SK-N-SH (cell line): ENCODE data around the gene LARP1. TPM values are rescaled to one million over a fixed set of nuclear protein-coding genes. Genes with fewer than 3 reads are reported as not detected.

Source experiments
- CTCF ChIA-PET: fragments of 300-600, 350-600 bp; formaldehyde crosslinking; extraction: SDS; loops from one replicate; lab custom pipeline; 2021; lab: Yijun Ruan, JAX
- POLR2A ChIA-PET: fragments of 350-600 bp; sonication (Branson Sonifier 250); formaldehyde crosslinking; extraction: SDS; loops from one replicate; lab custom pipeline; 2020; ENCODE audit warnings: antibody characterized with exemption, inconsistent platforms; lab: Yijun Ruan, JAX
- DNase-seq: peaks from one replicate; pipeline ENCODE4 v3.0.0; 2012
- H2AFZ ChIP-seq: fragments of 200-600 bp; sonication (generic); 2 replicates; pipeline ENCODE4 v1.8.1; 2016; ENCODE audit warnings: antibody characterized with exemption, mild to moderate bottlenecking, low read depth
- H3F3A ChIP-seq: fragments of 200-600 bp; sonication (generic); replicated peaks from 2 replicates; pipeline ENCODE3; 2016; ENCODE audit warnings: antibody characterized with exemption, mild to moderate bottlenecking; ENCODE audit not compliant: insufficient read depth
- H3K27ac ChIP-seq, 2 experiments: fragments of 200-500 bp in 1 of 2; fragments of 200-600 bp in 1 of 2; sonication (Bioruptor generic) in 1 of 2; sonication (generic), shearing (Covaris generic) in 1 of 2; 2 replicates each; pipeline versions ENCODE4 v1.5.1 to v1.6.1; 2014 to 2016; ENCODE audit warnings: low read depth in 2 of 2, inconsistent platforms in 1 of 2, low read length in 1 of 2, mild to moderate bottlenecking in 1 of 2, mixed read lengths in 1 of 2
- H3K27me3 ChIP-seq: fragments of 200-600 bp; sonication (generic), shearing (Covaris generic); 2 replicates; pipeline ENCODE4 v1.6.1; 2016; ENCODE audit warnings: mixed run types; ENCODE audit not compliant: insufficient read depth
- H3K36me3 ChIP-seq, 2 experiments: fragments of 200-500 bp in 1 of 2; fragments of 200-600 bp in 1 of 2; sonication (Bioruptor generic) in 1 of 2; sonication (generic) in 1 of 2; replicated peaks in 1 of 2; 2 replicates each; pipeline versions ENCODE3 to v1.5.1; 2014 to 2016; ENCODE audit warnings: low read length in 1 of 2, mild to moderate bottlenecking in 1 of 2; ENCODE audit not compliant: insufficient read depth in 2 of 2, control insufficient read depth in 1 of 2
- H3K4me1 ChIP-seq, 2 experiments: fragments of 200-500 bp in 1 of 2; fragments of 200-600 bp in 1 of 2; sonication (Bioruptor generic) in 1 of 2; sonication (generic), shearing (Covaris generic) in 1 of 2; 2 replicates each; pipeline versions ENCODE4 v1.5.1 to v1.6.1; 2014 to 2016; ENCODE audit warnings: low read depth in 1 of 2, low read length in 1 of 2, mixed run types in 1 of 2; ENCODE audit not compliant: insufficient read depth in 2 of 2, control insufficient read depth in 1 of 2
- H3K4me2 ChIP-seq: fragments of 200-600 bp; sonication (generic), shearing (Covaris generic); 2 replicates; pipeline ENCODE4 v1.6.1; 2017; ENCODE audit warnings: mixed run types
- H3K4me3 ChIP-seq, 2 experiments: fragments of 200-500 bp in 1 of 2; fragments of 200-600 bp in 1 of 2; sonication (Bioruptor generic) in 1 of 2; sonication (generic), shearing (Covaris generic) in 1 of 2; 2 replicates each; pipeline versions ENCODE4 v1.5.1 to v1.8.1; 2014 to 2016; ENCODE audit warnings: low read depth in 2 of 2, inconsistent platforms in 1 of 2, low read length in 1 of 2, mild to moderate bottlenecking in 1 of 2, mixed read lengths in 1 of 2, moderate library complexity in 1 of 2
- H3K79me2 ChIP-seq: fragments of 200-600 bp; sonication (generic); 2 replicates; pipeline ENCODE4 v1.8.1; 2017; ENCODE audit warnings: mild to moderate bottlenecking; ENCODE audit not compliant: insufficient read depth
- H3K9ac ChIP-seq: fragments of 200-600 bp; sonication (generic); 2 replicates; pipeline ENCODE4 v1.6.1; 2017; ENCODE audit warnings: mixed run types
- H3K9me2 ChIP-seq: fragments of 200-600 bp; sonication (generic); 2 replicates; pipeline ENCODE4 v1.6.1; 2017; ENCODE audit warnings: mixed run types
- H3K9me3 ChIP-seq: fragments of 200-600 bp; sonication (generic); 2 replicates; pipeline ENCODE4 v1.6.1; 2017; ENCODE audit warnings: mixed run types, mild to moderate bottlenecking, moderate library complexity
- H4K20me1 ChIP-seq: fragments of 200-600 bp; sonication (generic); 2 replicates; pipeline ENCODE4 v1.6.1; 2017; ENCODE audit warnings: mild to moderate bottlenecking, mixed run types; ENCODE audit not compliant: insufficient read depth
- EP300 ChIP-seq, 2 experiments: IDR thresholded peaks; 2 replicates each; pipeline versions ENCODE4 v1.4.0 to v1.6.1; 2012; ENCODE audit warnings: borderline replicate concordance in 1 of 2, low read depth in 1 of 2, low read length in 1 of 2
- EZH2phosphoT487 ChIP-seq: fragments of 200-600 bp; sonication (generic); IDR thresholded peaks from 2 replicates; pipeline ENCODE4 v1.6.1; 2017; ENCODE audit warnings: low read depth, mixed run types, mild to moderate bottlenecking, antibody characterized with exemption, moderate library complexity, borderline replicate concordance
- FOXJ3 ChIP-seq: sonication (generic); formaldehyde crosslinking; IDR thresholded peaks from 2 replicates; pipeline ENCODE4 v1.5.1; 2020; ENCODE audit warnings: mild to moderate bottlenecking, missing genetic modification reagents
- FOXM1 ChIP-seq: IDR thresholded peaks from 2 replicates; pipeline ENCODE4 v1.4.0; 2012; ENCODE audit warnings: low read depth, mild to moderate bottlenecking
- GABPA ChIP-seq: IDR thresholded peaks from 2 replicates; pipeline ENCODE4 v1.4.0; 2012; ENCODE audit warnings: low read depth, mild to moderate bottlenecking
- JUND ChIP-seq: IDR thresholded peaks from 2 replicates; pipeline ENCODE4 v1.4.0; 2012
- MXI1 ChIP-seq: IDR thresholded peaks from 2 replicates; pipeline ENCODE4 v1.6.1; 2012; ENCODE audit warnings: mild to moderate bottlenecking, low read depth, low read length, improper control_type of control experiment
- NFIC ChIP-seq: IDR thresholded peaks from 2 replicates; pipeline ENCODE4 v1.4.0; 2012; ENCODE audit warnings: borderline replicate concordance
- POLR2AphosphoS5 ChIP-seq: IDR thresholded peaks from 2 replicates; pipeline ENCODE4 v1.6.1; 2012; ENCODE audit warnings: low read depth, low read length
- RAD21 ChIP-seq: IDR thresholded peaks from 2 replicates; pipeline ENCODE4 v1.6.1; 2012; ENCODE audit warnings: mild to moderate bottlenecking, low read length
- RCOR1 ChIP-seq: fragments of 150-350 bp; IDR thresholded peaks from 2 replicates; pipeline ENCODE4 v1.6.1; 2017; ENCODE audit warnings: antibody characterized with exemption, low read length
- TAF1 ChIP-seq: IDR thresholded peaks from 2 replicates; pipeline ENCODE4 v1.6.1; 2012; ENCODE audit warnings: low read depth, mild to moderate bottlenecking, low read length, moderate library complexity, borderline replicate concordance
- TCF12 ChIP-seq: IDR thresholded peaks from 2 replicates; pipeline ENCODE4 v1.4.0; 2012
- TEAD4 ChIP-seq: IDR thresholded peaks from 2 replicates; pipeline ENCODE4 v1.4.0; 2012; ENCODE audit warnings: mild to moderate bottlenecking, borderline replicate concordance; ENCODE audit not compliant: insufficient read depth
- YY1 ChIP-seq: IDR thresholded peaks from 2 replicates; pipeline ENCODE4 v1.4.0; 2012; ENCODE audit warnings: low read depth, mild to moderate bottlenecking
- WGBS: methylation state at CpG from one replicate; pipeline ENCODE4 v1.1.6; 2017; ENCODE audit warnings: low lambda C conversion rate; 5-methylcytosine and 5-hydroxymethylcytosine counted together
- polyA plus RNA-seq, 3 experiments: library from polyadenylated mRNA; depleted of rRNA; stranded (reverse); fragments of >200 nt; gene quantifications; 2 replicates each; pipeline ENCODE4 v1.2.3, GENCODE V29; 2012
- TF ChIP-seq, protein P1 (sequence below): fragments of 150-350 bp; IDR thresholded peaks from 2 replicates; pipeline ENCODE4 v1.6.1; 2017; ENCODE audit warnings: antibody characterized with exemption, low read length, low read depth, borderline replicate concordance
- TF ChIP-seq, protein P2 (sequence below): IDR thresholded peaks from 2 replicates; pipeline ENCODE4 v1.4.0; 2012; ENCODE audit warnings: low read depth, borderline replicate concordance
- TF ChIP-seq, protein P3 (sequence below): fragments of 150-350 bp; IDR thresholded peaks from 2 replicates; pipeline ENCODE4 v1.6.1; 2016; ENCODE audit warnings: mild to moderate bottlenecking, low read depth, low read length
- TF ChIP-seq, protein P4 (sequence below): IDR thresholded peaks from 2 replicates; pipeline ENCODE4 v1.4.0; 2012; ENCODE audit warnings: low read depth, borderline replicate concordance

LARP1 gene
- polyA plus RNA-seq, 1 of the 3 experiments (the other 2 are of a cell fraction) = 57.4 TPM

DNA sequence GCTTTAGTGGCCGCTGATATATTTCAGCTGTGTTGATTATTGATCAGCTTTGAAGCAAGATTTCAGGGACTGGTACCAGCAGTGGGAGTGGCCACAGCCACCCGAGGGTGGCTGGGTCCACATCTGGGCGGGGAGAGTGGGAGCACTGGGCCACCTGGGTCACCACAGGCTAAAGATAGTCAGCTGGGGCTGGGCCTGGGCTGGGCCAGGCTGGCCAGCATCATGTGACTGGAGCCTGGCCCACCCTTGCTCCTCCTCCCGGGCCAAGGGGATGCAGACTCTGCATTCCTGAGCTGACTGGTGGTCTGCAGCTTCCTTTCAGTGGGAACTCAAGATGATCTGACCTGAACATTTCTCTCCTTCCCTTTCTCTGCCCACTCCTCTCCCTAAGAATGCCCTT is 27.1 kb downstream of the LARP1 start:
- POLR2A ChIA-PET = no interaction called here
- H2AFZ ChIP-seq = no peak overlapping the region
- TF ChIP-seq EZH2phosphoT487 = no peak
- TF ChIP-seq NFIC = no peak
- no peak for TF ChIP-seq MXI1
- TF ChIP-seq EP300 (IDR thresholded peaks at IDR 0.05; ENCODE audit: borderline replicate concordance in 1 of 2, low read depth in 1 of 2, low read length in 1 of 2) = no peak
- TF ChIP-seq RAD21 = no peak
- TF ChIP-seq TEAD4 = no peak
- TF ChIP-seq, protein P1, sequence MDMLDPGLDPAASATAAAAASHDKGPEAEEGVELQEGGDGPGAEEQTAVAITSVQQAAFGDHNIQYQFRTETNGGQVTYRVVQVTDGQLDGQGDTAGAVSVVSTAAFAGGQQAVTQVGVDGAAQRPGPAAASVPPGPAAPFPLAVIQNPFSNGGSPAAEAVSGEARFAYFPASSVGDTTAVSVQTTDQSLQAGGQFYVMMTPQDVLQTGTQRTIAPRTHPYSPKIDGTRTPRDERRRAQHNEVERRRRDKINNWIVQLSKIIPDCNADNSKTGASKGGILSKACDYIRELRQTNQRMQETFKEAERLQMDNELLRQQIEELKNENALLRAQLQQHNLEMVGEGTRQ = no peak
- TF ChIP-seq YY1 = no peak
- TF ChIP-seq, protein P2, sequence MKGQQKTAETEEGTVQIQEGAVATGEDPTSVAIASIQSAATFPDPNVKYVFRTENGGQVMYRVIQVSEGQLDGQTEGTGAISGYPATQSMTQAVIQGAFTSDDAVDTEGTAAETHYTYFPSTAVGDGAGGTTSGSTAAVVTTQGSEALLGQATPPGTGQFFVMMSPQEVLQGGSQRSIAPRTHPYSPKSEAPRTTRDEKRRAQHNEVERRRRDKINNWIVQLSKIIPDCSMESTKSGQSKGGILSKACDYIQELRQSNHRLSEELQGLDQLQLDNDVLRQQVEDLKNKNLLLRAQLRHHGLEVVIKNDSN = no peak; the same call in 1 of the 2 replicates
- TF ChIP-seq FOXM1 = no peak
- TF ChIP-seq JUND = no peak
- TF ChIP-seq, all 33 proteins: peak for 0
- Histone ChIP-seq H4K20me1 (peaks cover 100% of the 10 kb centered on the region), H3K4me3 (no peak overlapping the region), H3K27me3 (no peaks in the 10 kb centered on the region), H3K27ac (no peak overlapping the region; a peak in 1 of 4 replicates), H3K4me1 (peaks cover 15 to 22% of the 10 kb centered on the region in 2 experiments; a peak in 3 of 4 replicates), H3K79me2 (peaks cover 100% of the 10 kb centered on the region), H3K36me3 (no peaks in the 10 kb centered on the region), H3K9me3 (no peaks in the 10 kb centered on the region), H3F3A (peaks cover 11% of the 10 kb centered on the region), H3K4me2 (no peak overlapping the region), H3K9ac (no peak overlapping the region), H3K9me2 (no peaks in the 10 kb centered on the region)
- CTCF ChIA-PET = interaction anchor here (1.4 to 2.4 kb wide), 3 partner anchors 11 to 132 kb away, joined by 5 to 12 read pairs (median 7); no protein-coding TSS in a partner anchor
- 94% methylated on average over 3 of the region's 4 CpGs for WGBS
- no peak for DNase-seq

DNA sequence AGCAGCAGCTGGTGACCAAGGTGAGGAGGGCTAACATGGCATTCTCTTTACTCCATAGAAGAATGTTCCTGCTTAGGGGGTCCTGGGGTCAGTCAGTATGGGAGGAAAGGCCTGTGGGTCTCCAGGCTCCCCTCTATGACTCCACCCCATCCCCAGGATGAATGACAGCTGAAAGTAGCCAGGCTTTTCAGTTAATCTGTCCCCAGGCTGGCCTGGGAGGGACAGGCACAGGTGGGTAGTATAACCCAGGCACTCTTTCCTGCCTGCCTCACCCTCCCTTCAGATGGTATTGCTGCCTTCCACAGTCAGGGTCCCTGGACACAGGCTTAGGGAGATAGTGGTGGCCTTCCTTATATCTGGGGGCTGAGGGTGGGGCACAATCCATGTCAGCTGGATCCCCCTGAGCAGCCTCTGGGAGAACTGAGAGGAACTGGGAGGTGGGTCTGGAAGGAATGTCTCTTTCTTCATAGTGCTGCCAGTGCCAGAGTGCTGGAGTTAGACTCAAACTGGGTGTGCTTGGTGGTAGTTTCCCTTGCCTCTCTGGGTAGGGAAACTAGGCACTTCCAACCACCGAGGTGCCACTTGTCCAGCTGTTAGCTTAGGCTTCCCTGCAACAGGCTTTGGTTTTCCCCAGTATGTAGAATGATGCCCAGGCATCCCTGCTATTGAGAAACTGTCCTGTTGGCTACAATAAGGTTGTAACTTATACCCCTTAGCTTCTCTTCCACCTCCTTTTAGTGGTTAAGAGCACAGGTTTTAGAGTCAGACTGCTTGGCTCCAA is 27.8 kb downstream of the LARP1 start:
- Histone ChIP-seq H3K79me2 (peaks cover 100% of the 10 kb centered on the region), H3K9ac (no peak overlapping the region), H3F3A (peaks cover 8% of the 10 kb centered on the region), H3K4me3 (no peak overlapping the region), H2AFZ (no peak overlapping the region), H3K9me3 (no peaks in the 10 kb centered on the region), H3K4me1 (peaks cover 15 to 26% of the 10 kb centered on the region in 2 experiments; a peak in 3 of 4 replicates), H3K36me3 (no peaks in the 10 kb centered on the region), H3K27me3 (no peaks in the 10 kb centered on the region), H3K4me2 (no peak overlapping the region), H3K27ac (no peak overlapping the region; a peak in 1 of 4 replicates), H4K20me1 (peaks cover 100% of the 10 kb centered on the region), H3K9me2 (no peaks in the 10 kb centered on the region)
- no CpG with 5 or more reads among the region's 1 CpG for WGBS
- ChIA-PET POLR2A (no interaction called here), CTCF (interaction anchor here (0.9 to 2.4 kb wide), 3 partner anchors 12 to 133 kb away, joined by 3 to 12 read pairs (median 3); no protein-coding TSS in a partner anchor)
- DNase-seq = no peak
- TF ChIP-seq GABPA (no peak), POLR2AphosphoS5 (no peak), TCF12 (no peak), RCOR1 (no peak), FOXJ3 (CRISPR knock-in tag) (no peak), TEAD4 (no peak), TAF1 (no peak)
- TF ChIP-seq, protein P3, sequence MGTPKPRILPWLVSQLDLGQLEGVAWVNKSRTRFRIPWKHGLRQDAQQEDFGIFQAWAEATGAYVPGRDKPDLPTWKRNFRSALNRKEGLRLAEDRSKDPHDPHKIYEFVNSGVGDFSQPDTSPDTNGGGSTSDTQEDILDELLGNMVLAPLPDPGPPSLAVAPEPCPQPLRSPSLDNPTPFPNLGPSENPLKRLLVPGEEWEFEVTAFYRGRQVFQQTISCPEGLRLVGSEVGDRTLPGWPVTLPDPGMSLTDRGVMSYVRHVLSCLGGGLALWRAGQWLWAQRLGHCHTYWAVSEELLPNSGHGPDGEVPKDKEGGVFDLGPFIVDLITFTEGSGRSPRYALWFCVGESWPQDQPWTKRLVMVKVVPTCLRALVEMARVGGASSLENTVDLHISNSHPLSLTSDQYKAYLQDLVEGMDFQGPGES = no peak
- TF ChIP-seq, protein P1 = no peak
- TF ChIP-seq, protein P4, sequence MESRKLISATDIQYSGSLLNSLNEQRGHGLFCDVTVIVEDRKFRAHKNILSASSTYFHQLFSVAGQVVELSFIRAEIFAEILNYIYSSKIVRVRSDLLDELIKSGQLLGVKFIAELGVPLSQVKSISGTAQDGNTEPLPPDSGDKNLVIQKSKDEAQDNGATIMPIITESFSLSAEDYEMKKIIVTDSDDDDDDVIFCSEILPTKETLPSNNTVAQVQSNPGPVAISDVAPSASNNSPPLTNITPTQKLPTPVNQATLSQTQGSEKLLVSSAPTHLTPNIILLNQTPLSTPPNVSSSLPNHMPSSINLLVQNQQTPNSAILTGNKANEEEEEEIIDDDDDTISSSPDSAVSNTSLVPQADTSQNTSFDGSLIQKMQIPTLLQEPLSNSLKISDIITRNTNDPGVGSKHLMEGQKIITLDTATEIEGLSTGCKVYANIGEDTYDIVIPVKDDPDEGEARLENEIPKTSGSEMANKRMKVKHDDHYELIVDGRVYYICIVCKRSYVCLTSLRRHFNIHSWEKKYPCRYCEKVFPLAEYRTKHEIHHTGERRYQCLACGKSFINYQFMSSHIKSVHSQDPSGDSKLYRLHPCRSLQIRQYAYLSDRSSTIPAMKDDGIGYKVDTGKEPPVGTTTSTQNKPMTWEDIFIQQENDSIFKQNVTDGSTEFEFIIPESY = no peak
- TF ChIP-seq, protein P2 = no peak
